ENCODE results near the gene FOXP2. TPM values are rescaled to one million over a fixed set of nuclear protein-coding genes. Genes with fewer than 3 reads are reported as not detected.

The FOXP2 gene
- total RNA-seq, 1 donor from 2014 or later, result 25.7 TPM

DNA sequence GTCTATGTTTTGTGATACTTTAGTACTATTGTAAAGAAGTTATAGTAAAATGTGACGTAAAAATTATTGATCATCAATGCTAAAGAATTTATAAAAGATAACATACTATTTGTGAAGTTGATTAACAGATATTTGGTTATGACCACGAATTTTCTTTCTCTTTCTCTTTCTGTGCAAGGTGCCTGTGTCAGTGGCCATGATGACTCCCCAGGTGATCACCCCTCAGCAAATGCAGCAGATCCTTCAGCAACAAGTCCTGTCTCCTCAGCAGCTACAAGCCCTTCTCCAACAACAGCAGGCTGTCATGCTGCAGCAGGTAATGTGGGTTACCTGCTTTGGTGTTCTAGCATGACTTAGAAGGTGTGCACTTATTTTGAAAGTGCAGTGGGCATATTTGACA is 213.7 kb downstream of the FOXP2 start:
- TF ChIP-seq, protein P1, sequence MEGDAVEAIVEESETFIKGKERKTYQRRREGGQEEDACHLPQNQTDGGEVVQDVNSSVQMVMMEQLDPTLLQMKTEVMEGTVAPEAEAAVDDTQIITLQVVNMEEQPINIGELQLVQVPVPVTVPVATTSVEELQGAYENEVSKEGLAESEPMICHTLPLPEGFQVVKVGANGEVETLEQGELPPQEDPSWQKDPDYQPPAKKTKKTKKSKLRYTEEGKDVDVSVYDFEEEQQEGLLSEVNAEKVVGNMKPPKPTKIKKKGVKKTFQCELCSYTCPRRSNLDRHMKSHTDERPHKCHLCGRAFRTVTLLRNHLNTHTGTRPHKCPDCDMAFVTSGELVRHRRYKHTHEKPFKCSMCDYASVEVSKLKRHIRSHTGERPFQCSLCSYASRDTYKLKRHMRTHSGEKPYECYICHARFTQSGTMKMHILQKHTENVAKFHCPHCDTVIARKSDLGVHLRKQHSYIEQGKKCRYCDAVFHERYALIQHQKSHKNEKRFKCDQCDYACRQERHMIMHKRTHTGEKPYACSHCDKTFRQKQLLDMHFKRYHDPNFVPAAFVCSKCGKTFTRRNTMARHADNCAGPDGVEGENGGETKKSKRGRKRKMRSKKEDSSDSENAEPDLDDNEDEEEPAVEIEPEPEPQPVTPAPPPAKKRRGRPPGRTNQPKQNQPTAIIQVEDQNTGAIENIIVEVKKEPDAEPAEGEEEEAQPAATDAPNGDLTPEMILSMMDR (IDR thresholded peaks at IDR 0.05), result no peak
- Mint-ChIP-seq H3K9me3 (ENCODE audit: unreplicated experiment) (no peaks in the 10 kb centered on the region), H3K27me3 (ENCODE audit: unreplicated experiment) (no peaks in the 10 kb centered on the region), H3K4me3 (ENCODE audit: unreplicated experiment) (no peak overlapping the region), H3K36me3 (ENCODE audit: unreplicated experiment) (peaks cover 21% of the 10 kb centered on the region), H3K27ac (ENCODE audit: unreplicated experiment) (no peak overlapping the region), H3K4me1 (ENCODE audit: unreplicated experiment) (peaks cover 6% of the 10 kb centered on the region)
- no peak for DNase-seq (ENCODE audit: extremely low spot score, unreplicated experiment)

DNA sequence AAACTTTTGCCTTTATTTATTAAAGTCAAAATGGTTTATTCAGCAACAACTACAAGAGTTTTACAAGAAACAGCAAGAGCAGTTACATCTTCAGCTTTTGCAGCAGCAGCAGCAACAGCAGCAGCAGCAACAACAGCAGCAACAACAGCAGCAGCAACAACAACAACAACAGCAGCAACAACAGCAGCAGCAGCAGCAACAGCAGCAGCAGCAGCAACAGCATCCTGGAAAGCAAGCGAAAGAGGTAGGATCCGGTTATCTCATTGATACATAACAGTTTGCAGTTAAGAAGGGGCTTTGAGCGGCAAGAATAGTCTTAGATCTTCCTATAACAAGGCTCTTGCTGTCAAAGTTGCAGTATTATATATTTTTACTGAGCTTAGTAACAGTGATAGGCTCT is 215.1 kb downstream of the FOXP2 start:
- peaks cover 5% of the 10 kb centered on the region for H3K4me1 Mint-ChIP-seq (ENCODE audit: unreplicated experiment)
- no peak overlapping the region for H3K4me3 Mint-ChIP-seq (ENCODE audit: unreplicated experiment)
- no peaks in the 10 kb centered on the region for H3K9me3 Mint-ChIP-seq (ENCODE audit: unreplicated experiment)
- H3K36me3 Mint-ChIP-seq (ENCODE audit: unreplicated experiment), result peaks cover 21% of the 10 kb centered on the region
- no peak overlapping the region for H3K27ac Mint-ChIP-seq (ENCODE audit: unreplicated experiment)
- DNase-seq (ENCODE audit: extremely low spot score, unreplicated experiment), result no peak
- TF ChIP-seq, protein P1 (IDR thresholded peaks at IDR 0.05), result no peak
- no peaks in the 10 kb centered on the region for H3K27me3 Mint-ChIP-seq (ENCODE audit: unreplicated experiment)

DNA sequence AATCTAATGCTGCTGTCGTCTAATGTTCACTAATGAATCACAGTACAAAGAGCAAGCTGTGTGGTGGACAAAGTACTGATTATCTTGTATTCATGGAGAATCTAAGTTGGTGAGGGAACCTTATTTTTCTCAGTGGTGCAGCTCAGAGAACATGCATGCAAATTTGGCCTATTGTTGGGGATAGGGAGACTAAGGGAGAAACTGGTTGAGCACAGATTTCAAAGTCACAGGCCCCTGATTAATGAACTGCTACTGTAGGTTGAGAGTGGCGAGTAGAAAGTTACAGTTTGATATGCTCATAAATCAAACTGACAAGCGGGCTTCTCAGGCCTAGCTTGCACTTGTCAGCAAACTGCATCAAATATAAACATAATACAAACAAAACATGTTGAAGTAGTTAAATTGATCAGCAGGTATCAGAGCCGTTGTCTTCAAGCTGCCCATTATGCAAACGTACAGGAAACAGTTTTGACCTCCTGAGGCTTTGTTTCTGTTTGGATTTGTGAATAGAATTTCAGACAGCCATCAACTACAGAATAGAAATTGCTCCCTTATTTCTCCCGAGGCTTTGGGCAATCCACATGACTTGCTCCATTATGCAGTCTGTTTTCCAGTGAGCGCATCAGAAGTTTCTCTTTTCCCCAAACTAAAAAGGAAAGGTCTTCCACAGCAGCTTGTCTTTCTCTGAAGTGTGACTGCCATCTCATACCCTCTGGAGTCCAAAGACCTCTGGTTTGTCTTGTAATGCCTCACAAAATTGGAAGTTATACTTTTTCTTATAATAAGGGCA is 215.8 kb downstream of the FOXP2 start:
- Mint-ChIP-seq H3K4me1 (ENCODE audit: unreplicated experiment) (peaks cover 5% of the 10 kb centered on the region), H3K4me3 (ENCODE audit: unreplicated experiment) (no peak overlapping the region), H3K27me3 (ENCODE audit: unreplicated experiment) (no peaks in the 10 kb centered on the region), H3K9me3 (ENCODE audit: unreplicated experiment) (no peaks in the 10 kb centered on the region), H3K36me3 (ENCODE audit: unreplicated experiment) (peaks cover 21% of the 10 kb centered on the region), H3K27ac (ENCODE audit: unreplicated experiment) (no peak overlapping the region)
- DNase-seq (ENCODE audit: extremely low spot score, unreplicated experiment), result no peak
- TF ChIP-seq, protein P1 (IDR thresholded peaks at IDR 0.05), result no peak

DNA sequence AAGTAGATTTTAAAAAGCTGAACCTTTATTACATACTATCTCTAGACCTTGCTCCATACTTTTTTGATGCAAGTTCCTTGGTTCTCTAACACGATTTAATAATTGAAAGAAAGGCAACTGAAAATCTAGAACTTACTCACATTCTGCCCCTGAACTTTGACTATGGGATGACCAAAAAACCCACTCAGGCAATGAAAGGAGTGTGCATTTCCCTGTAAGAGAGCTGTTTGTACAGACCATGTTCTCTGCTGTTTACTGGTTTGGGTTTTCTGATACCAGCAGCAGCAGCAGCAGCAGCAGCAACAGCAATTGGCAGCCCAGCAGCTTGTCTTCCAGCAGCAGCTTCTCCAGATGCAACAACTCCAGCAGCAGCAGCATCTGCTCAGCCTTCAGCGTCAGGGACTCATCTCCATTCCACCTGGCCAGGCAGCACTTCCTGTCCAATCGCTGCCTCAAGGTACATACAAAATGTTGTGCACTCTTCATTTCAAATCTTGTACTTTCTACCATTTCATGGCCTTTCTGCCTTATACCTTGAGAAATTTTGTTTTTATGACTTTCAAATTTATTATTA is 216.7 kb downstream of the FOXP2 start:
- TF ChIP-seq, protein P1 (IDR thresholded peaks at IDR 0.05), result no peak
- no peaks in the 10 kb centered on the region for H3K27me3 Mint-ChIP-seq (ENCODE audit: unreplicated experiment)
- peaks cover 21% of the 10 kb centered on the region for H3K36me3 Mint-ChIP-seq (ENCODE audit: unreplicated experiment)
- no peak overlapping the region for H3K27ac Mint-ChIP-seq (ENCODE audit: unreplicated experiment)
- H3K4me1 Mint-ChIP-seq (ENCODE audit: unreplicated experiment), result peaks cover 5% of the 10 kb centered on the region
- no peak overlapping the region for H3K4me3 Mint-ChIP-seq (ENCODE audit: unreplicated experiment)
- no peaks in the 10 kb centered on the region for H3K9me3 Mint-ChIP-seq (ENCODE audit: unreplicated experiment)
- no peak for DNase-seq (ENCODE audit: extremely low spot score, unreplicated experiment)

DNA sequence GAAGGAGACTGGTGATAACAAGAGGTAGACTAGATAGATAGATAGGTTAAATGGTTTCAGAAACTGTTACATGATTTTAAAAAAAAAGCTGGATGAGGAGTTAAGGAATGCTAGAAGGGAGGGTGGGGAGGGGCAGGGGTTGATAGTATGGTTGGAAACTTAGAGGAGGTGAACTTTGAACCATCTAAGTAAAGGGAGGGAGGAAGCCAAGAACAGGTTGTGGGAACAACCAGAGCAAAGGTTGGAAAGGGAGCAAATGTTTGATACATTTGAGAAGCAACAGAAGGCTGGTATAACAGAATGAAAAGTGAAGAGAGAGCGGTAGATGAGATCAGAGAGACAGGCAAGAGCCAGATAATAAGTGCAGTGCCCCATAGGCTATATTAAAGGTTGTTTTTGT is 224.8 kb downstream of the FOXP2 start:
- H3K9me3 Mint-ChIP-seq (ENCODE audit: unreplicated experiment), result no peaks in the 10 kb centered on the region
- no peak for DNase-seq (ENCODE audit: extremely low spot score, unreplicated experiment)
- H3K27ac Mint-ChIP-seq (ENCODE audit: unreplicated experiment), result no peak overlapping the region
- no peaks in the 10 kb centered on the region for H3K27me3 Mint-ChIP-seq (ENCODE audit: unreplicated experiment)
- H3K36me3 Mint-ChIP-seq (ENCODE audit: unreplicated experiment), result peaks cover 11% of the 10 kb centered on the region
- H3K4me3 Mint-ChIP-seq (ENCODE audit: unreplicated experiment), result no peak overlapping the region
- H3K4me1 Mint-ChIP-seq (ENCODE audit: unreplicated experiment), result no peaks in the 10 kb centered on the region
- TF ChIP-seq, protein P1 (IDR thresholded peaks at IDR 0.05), result no peak
